NCI-H82 treated with DMSO at 0.1 percent for 48 hours (cell line): ENCODE data around the gene GOLPH3.
A peak's percentile ranks its signal among the peaks of the same experiment; 100 is the strongest.
"Not testable (repeated sequence)": the region's sequence is repeated elsewhere in the genome, so short reads cannot be mapped to it uniquely, and the experiment has no call there.

Experiments
- DNase-seq: peaks from one replicate; lab custom pipeline; 2025; ENCODE audit not compliant: unreplicated experiment; lab: John Stamatoyannopoulos, UW

Gene GOLPH3

DNA sequence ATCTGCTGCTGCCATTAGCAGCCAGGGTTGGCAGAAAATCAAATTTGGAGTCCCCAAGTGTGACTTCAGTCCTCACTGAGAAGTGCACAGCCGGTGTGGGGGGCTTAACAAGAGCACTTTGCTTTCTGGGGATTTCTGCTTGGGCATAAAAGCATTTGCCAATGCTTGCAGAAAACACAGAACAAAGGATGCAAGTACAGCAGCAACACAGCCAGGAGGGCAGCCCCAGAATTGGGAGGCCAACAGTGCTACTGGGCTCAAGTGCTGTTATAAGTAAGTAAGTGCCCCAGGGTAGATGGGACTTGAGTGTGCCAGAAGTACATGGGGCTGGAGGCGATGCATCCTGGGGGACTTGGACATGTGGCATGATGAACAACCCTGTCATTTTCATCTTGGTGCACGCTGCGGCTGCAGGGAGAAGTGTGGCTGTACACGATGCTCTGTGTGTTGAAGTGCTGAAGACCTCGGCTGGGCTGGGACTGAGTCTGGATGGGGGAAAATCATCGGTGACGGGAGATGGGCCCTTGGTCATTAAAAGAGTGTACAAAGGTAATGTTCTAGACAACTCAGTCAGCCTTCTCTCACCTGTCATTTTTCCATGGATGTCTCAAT, 73.3 kb downstream of the GOLPH3 start:
- DNase-seq: no peak

DNA sequence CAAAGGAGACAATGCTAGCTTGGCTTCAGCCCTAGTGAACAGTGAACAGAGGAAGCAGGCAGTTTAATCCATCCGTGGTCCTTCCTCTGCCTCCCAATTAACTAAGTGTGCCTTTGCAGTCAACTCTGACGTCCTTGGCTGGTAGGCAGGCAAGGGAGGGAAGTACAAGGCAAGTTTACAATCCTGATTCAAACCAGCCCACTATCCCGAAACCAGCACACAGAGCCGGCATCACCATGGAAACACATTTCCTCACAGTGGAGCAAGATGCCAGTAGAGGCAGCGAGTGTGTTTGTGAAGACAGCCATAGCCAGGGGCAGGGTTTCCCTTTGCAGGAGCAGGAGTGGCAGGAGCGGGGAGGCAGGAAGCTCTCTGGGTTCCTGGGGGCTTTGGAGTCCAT, 73.9 kb downstream of the GOLPH3 start:
- no peak for DNase-seq

DNA sequence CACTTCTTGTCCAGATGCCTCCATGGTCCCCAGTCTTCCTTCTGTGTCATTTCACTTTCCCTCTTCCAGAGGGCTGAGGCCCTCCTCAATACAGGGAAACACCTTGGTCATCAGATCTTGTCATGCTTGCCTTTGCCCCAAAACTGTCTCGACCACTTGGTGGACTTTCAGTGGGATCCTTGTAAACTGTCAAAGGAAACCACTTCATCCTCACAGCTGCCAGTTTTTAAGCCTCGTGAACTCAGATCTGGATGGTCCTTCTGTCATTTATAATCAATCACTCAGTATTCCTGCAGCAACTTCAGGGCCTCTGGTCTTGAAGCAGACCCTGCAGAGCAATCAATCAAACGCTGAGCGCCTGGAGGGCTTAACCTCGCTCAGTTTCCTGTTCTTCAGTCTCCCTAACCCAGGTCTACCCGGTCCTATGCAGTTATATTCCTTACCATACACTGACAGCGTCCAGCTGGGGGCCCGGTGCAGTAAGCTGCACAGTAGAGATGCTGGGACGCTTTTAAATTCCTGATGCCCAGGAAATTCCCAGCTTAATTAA, 74.6 kb downstream of the GOLPH3 start:
- peak; percentile 17 for DNase-seq

DNA sequence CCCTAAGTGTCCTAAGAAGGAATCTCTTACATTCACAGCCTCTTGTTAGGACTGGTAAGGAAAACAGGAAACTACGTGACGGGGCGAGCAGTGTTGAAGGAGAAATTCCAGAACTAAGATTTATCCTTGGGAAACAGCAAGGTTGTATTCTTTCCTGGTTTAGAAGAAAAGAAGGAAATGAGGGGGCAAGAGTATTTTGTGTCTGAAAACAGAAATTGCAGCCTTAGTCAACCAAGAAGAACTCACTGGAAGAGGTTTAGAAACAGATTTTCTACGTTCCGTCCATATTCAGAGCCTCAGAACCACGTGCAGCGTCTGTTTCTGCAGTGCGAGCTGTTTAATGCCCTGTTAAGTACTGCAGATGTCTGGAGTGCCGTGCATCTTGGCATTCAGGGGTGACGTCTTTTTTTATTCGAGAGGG, 75.2 kb downstream of the GOLPH3 start:
- DNase-seq: no peak

DNA sequence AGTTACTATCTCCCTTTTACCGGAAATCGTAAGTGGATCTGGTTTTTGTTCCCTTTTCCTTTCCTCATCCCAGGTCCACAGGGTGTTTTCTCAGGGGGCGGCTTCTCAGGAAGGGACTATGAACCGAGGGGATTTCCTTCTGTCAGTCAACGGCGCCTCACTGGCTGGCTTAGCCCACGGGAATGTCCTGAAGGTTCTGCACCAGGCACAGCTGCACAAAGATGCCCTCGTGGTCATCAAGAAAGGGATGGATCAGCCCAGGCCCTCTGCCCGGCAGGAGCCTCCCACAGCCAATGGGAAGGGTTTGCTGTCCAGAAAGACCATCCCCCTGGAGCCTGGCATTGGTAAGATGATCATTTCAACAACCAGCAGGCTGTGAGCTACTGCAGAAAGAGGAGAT, 75.8 kb downstream of the GOLPH3 start:
- DNase-seq: no peak

DNA sequence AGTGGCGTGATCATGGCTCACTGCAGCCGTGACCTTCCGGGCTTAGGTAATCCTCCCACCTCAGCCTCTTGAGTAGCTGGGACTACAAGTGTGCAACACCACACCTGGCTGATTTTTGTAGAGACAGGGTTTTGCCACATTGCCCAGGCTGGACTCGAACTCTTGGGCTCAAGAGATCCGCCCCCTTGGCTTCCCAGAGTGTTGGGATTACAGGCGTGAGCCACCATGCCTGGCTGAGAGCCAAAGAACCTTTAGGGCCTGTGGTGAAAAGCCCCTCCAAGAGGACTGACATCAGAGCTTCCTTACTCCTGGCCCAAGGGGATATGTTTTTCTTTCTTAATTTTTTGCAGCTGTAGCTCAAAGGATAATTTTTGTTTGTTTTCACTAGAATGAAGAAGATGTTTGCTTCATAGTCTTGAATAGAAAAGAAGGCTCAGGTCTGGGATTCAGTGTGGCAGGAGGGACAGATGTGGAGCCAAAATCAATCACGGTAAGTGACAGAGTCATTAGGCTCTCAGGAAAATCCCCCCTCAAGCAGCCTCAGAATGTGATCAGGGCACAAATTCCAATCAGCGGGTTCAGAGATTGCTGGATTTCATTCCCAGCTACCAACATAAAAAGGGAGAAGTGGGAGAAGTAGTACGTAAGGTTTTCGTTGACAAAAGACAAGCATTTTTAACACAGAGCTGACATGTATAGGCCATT, 77.1 kb downstream of the GOLPH3 start:
- DNase-seq: peak; percentile 83

DNA sequence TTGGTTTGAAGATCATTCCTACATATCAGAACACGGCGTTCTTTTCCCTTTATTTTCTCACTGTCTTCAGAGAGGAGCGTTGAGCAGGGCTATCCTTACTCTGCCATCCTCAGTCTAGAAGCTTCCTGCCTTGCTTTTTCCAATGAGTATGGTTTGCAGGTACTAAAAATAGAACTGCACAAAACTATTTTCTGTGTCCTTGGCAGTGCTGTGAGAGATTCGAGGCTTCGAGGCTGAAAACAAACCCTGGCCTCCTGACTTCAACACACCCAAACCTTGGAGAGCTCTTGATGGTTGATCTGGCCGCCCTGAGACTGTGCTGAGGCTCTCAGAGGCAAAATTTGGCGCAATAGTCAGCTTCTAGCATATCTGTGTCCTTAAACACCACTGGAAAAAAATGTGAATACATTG, 78.9 kb downstream of the GOLPH3 start:
- DNase-seq: no peak

DNA sequence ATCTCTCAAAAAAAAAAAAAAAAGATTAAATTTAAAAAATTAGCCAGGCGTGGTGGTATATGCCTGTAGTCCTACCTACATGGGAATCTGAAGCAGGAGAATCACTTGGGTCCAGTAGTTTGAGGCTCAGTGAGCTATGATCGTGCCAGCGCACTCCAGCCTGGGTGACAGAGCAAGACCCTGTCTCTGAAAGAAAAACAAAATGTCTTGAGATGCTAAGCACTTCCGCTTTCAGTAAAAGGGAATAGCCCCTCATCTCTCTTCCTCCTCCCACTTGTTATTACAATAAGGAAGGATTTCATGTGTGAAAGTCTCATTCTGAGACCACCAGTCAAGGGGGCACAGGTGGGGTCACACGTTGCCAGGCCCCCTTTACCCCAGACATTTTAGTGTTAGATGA, 79.4 kb downstream of the GOLPH3 start:
- DNase-seq: no peak

DNA sequence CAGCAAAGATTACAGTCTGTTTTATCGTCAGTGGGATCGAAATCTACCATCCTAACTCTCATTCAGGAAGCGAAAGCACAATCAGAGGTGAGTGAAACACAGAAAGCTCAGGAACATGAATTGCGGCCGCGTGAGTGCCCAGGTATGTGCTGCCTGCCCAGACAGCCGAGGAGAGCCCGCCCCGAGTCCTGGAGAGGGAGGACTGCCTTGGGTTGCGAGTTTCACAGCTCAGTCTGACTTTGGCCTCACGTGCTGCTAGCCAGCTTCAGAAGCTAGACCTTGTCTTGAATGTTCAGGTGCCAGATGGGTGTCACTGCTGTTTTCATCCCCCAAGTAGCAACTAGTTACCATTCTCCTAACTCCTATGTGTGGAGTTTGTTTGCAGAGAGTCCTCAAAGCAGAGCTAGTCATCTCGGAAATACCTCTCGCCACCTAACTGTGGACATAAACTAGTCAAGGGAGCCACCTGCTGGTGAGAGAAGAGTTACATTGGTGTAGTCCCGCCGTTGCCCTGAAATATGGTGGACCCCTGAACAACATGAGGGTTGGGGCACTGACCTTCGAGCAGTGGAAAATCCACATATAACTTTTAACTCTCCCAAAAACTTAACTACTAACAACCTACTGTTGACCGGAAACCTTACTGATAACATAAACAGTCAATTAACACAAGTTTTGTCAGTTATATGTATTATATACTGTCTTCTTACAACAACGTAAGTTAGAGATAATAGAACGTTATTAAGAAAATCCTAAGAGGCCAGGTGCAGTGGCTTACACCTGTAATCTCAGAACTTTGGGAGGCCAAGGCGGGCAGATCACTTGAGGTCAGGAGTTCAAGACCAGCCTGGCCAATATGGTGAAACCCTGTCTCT, 80.9 kb downstream of the GOLPH3 start:
- peak; percentile 56 for DNase-seq

DNA sequence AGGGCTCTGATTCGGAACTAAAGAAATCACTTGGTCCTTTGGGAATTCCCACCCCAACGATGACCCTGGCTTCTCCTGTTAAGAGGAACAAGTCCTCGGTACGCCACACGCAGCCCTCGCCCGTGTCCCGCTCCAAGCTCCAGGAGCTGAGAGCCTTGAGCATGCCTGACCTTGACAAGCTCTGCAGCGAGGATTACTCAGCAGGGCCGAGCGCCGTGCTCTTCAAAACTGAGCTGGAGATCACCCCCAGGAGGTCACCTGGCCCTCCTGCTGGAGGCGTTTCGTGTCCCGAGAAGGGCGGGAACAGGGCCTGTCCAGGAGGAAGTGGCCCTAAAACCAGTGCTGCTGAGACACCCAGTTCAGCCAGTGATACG, 83.4 kb downstream of the GOLPH3 start:
- no peak for DNase-seq

DNA sequence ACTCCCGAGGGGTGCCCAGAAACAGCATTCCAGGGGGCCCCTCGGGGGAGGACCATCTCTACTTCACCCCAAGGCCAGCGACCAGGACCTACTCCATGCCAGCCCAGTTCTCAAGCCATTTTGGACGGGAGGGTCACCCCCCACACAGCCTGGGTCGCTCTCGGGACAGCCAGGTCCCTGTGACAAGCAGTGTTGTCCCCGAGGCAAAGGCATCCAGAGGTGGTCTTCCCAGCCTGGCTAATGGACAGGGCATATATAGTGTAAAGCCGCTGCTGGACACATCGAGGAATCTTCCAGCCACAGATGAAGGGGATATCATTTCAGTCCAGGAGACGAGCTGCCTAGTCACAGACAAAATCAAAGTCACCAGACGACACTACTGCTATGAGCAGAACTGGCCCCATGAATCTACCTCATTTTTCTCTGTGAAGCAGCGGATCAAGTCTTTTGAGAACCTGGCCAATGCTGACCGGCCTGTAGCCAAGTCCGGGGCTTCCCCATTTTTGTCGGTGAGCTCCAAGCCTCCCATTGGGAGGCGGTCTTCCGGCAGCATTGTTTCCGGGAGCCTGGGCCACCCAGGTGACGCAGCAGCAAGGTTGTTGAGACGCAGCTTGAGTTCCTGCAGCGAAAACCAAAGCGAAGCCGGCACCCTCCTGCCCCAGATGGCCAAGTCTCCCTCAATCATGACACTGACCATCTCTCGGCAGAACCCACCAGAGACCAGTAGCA, 83.9 kb downstream of the GOLPH3 start:
- DNase-seq: no peak

DNA sequence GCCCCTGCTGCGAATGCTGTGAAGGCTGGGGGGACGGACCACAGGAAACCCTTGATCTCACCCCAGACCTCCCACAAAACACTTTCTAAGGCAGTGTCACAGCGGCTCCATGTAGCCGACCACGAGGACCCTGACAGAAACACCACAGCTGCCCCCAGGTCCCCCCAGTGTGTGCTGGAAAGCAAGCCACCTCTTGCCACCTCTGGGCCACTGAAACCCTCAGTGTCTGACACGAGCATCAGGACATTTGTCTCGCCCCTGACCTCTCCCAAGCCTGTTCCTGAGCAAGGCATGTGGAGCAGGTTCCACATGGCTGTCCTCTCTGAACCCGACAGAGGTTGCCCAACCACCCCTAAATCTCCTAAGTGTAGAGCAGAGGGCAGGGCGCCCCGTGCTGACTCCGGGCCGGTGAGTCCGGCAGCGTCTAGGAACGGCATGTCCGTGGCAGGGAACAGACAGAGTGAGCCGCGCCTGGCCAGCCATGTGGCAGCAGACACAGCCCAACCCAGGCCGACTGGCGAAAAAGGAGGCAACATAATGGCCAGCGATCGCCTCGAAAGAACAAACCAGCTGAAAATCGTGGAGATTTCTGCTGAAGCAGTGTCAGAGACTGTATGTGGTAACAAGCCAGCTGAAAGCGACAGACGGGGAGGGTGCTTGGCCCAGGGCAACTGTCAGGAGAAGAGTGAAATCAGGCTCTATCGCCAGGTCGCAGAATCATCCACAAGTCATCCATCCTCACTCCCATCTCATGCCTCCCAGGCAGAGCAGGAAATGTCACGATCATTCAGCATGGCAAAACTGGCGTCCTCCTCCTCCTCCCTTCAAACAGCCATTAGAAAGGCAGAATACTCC, 84.7 kb downstream of the GOLPH3 start:
- DNase-seq: no peak

DNA sequence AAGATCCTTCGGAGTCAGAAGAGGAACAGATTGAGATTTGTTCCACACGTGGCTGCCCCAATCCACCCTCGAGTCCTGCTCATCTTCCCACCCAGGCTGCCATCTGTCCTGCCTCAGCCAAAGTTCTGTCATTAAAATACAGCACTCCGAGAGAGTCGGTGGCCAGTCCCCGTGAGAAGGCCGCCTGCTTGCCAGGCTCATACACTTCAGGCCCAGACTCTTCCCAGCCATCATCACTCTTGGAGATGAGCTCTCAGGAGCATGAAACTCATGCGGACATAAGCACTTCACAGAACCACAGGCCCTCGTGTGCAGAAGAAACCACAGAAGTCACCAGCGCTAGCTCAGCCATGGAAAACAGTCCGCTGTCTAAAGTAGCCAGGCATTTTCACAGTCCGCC, 85.9 kb downstream of the GOLPH3 start:
- DNase-seq: no peak

DNA sequence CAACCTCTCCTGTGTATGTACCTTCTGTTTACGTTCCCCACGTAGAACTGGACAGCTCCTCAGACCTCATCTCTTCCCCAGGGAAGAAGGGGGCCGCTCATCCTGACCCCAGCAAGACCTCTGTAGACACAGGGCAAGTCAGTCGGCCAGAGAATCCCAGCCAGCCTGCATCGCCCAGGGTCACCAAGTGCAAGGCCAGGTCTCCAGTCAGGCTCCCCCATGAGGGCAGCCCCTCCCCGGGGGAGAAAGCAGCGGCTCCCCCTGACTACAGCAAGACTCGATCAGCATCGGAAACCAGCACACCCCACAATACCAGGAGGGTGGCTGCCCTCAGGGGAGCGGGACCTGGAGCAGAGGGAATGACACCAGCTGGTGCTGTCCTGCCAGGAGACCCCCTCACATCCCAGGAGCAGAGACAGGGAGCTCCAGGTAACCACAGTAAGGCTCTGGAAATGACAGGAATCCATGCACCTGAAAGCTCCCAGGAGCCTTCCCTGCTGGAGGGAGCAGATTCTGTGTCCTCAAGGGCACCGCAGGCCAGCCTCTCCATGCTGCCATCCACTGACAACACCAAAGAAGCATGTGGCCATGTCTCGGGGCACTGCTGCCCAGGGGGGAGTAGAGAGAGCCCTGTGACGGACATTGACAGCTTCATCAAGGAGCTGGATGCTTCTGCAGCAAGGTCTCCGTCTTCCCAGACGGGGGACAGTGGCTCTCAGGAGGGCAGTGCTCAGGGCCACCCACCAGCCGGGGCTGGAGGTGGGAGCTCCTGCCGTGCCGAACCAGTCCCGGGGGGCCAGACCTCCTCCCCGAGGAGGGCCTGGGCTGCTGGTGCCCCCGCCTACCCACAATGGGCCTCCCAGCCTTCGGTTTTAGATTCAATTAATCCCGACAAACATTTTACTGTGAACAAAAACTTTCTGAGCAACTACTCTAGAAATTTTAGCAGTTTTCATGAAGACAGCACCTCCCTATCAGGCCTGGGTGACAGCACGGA, 86.7 kb downstream of the GOLPH3 start:
- DNase-seq: no peak

DNA sequence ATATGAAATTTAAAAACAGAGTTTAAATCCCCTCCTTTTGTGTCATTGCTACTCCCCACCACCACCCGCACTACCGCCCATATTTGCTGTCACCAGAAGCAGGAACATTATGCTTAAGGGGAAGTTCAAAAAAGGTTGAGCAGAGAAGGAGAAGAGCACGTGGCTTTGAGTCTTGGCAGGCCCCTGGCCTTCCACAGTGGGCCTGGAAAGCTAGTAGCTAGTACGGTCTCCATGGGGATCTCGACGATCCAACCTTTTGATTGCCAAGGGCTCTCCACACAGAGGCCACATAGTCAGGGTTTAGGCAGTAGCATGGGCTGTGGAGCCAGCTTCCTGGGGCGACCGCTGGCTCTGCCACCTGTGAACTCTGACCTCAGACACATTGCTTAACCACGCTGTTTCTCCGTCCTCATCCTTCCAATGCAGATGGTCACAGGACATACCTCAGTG, 90.1 kb downstream of the GOLPH3 start:
- DNase-seq: no peak

DNA sequence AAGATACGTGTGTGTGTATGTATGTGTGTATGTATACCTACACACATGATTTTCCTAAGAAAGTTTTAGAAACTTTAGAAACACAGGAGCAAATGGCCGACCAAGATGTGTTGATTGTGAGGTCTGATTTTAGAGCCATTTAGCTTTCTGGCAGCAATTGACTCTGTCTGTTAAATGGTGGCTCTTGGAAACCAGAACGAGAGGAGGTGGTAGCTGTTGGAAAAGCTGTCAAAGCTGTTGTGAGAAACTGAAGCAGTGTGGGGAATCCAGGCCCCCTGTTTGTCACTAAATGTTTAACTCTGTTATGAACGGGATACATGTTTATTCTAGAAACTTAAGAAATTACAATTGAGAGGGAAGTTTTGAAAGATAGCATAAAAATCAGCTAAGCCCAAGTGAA, 91.4 kb downstream of the GOLPH3 start:
- no peak for DNase-seq

DNA sequence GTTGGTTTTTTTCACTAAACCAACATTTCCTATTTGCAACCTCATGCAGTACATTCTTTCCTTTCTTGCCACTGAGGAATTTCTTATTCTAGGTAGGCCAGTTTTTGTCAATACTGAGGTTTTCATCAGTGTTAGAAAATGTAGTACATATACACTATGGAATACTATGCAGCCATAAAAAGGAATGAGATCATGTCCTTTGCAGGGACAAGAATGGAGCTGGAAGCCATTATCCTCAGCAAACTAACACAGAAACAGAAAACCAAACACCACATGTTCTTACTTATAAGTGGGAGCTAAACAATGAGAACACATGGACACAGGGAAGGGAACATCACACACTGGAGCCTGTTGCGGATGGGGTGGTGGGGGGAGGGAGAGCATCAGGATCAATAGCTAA, 93.6 kb downstream of the GOLPH3 start:
- DNase-seq: not testable (repeated sequence)

DNA sequence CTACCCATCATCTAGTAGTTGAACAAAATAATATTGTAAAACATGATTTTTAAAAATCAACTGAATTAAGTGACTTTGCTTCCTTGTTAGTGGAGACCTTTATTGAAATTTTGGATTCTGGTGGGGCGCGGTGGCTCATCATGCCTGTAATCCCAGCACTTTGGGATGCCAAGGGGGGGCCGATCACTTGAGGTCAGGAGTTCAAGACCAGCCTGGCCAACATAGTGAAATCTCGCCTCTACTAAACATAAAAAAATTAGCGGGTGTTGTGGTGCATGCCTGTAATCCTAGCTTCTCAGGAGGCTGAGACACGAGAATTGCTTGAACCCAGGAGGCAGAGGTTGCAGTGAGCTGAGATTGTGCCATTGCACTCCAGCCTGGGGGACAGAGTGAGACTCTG, 95.3 kb downstream of the GOLPH3 start:
- not testable (repeated sequence) for DNase-seq
